ENCODE data around the gene ZMYND8.

DNA sequence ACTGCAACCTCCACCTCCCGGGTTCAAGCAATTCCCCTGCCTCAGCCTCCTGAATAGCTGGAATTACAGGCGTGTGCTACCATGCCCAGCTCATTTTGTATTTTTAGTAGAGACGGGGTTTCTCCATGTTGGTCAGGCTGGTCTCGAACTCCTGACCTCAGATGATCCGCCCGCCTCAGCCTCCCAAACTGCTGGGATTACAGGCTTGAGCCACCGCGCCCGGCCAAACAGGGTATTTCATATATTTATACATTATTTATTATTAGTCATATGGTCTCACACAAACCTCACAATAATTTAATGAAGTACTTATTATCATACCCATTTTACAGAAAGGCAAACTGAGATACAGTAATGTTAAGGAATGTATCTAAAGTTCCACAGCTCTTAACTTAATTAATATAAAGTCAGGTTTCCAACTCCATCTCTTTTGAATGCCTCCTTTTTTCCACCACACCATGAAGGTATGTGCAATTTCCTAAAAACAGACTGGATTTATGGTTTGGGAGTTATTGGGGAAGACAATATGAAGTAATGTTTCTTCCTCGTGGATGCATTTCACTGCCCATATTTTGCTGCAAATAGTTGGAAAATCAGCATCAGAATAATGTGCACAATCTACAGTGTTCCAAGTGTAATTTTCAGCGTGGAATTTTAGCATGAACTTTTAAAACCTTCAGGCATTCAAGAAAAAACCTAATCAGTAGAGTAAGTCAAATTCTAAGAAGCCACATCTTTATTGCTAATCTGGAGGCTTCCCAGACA lies 65.7 kb downstream of the ZMYND8 start:
- TF ChIP-seq, protein P1, sequence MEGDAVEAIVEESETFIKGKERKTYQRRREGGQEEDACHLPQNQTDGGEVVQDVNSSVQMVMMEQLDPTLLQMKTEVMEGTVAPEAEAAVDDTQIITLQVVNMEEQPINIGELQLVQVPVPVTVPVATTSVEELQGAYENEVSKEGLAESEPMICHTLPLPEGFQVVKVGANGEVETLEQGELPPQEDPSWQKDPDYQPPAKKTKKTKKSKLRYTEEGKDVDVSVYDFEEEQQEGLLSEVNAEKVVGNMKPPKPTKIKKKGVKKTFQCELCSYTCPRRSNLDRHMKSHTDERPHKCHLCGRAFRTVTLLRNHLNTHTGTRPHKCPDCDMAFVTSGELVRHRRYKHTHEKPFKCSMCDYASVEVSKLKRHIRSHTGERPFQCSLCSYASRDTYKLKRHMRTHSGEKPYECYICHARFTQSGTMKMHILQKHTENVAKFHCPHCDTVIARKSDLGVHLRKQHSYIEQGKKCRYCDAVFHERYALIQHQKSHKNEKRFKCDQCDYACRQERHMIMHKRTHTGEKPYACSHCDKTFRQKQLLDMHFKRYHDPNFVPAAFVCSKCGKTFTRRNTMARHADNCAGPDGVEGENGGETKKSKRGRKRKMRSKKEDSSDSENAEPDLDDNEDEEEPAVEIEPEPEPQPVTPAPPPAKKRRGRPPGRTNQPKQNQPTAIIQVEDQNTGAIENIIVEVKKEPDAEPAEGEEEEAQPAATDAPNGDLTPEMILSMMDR (IDR thresholded peaks at IDR 0.05): no peak
- no peak for TF ChIP-seq POLR2A (IDR thresholded peaks at IDR 0.05)
